HFFc6 (cell line): Measurements from ENCODE around the gene TRAFD1. TPM values are rescaled to one million over a fixed set of nuclear protein-coding genes. Genes with fewer than 3 reads are reported as not detected.
"Not testable (repeated sequence)": the region's sequence is repeated elsewhere in the genome, so short reads cannot be mapped to it uniquely, and the experiment has no call there.

ENCODE experiments used
- DNase-seq: peaks from one replicate; pipeline ENCODE4 v3.0.0-alpha.2; 2018
- H3K27ac Mint-ChIP-seq: 2 replicates; pipeline ENCODE4 v1.8.0; 2020; ENCODE audit warnings: mild to moderate bottlenecking, mixed read lengths
- H3K27me3 Mint-ChIP-seq: 2 replicates; pipeline ENCODE4 v1.8.0; 2021; ENCODE audit warnings: mild to moderate bottlenecking, moderate library complexity, mixed read lengths; ENCODE audit not compliant: insufficient read depth
- H3K36me3 Mint-ChIP-seq: 2 replicates; pipeline ENCODE4 v1.8.0; 2021; ENCODE audit warnings: low read depth, mixed read lengths
- H3K4me1 Mint-ChIP-seq: 2 replicates; pipeline ENCODE4 v1.8.0; 2020; ENCODE audit warnings: low read depth, mixed read lengths
- H3K4me3 Mint-ChIP-seq: 2 replicates; pipeline ENCODE4 v1.8.0; 2020; ENCODE audit warnings: mild to moderate bottlenecking, moderate library complexity, mixed read lengths
- H3K9me3 Mint-ChIP-seq: 2 replicates; pipeline ENCODE4 v1.8.0; 2020; ENCODE audit warnings: mild to moderate bottlenecking, mixed read lengths
- total RNA-seq, 6 experiments: library from RNA; stranded (reverse); fragmentation: NEBNext Ultra II Directional; extraction: Animal tissue kit (Norgen Biotek cat#: 25700); gene quantifications; 2 replicates in 1 of 6; 3 replicates in 5 of 6; pipeline ENCODE4 v1.2.3, GENCODE V29; 2021
- TF ChIP-seq, protein P1 (sequence below): fragments of 200-600 bp; sonication (generic); IDR thresholded peaks from 2 replicates; pipeline ENCODE4 v1.5.0; 2021; ENCODE audit warnings: antibody characterized with exemption, mild to moderate bottlenecking

TRAFD1 gene
- total RNA-seq, 6 experiments from 2014 or later, result 22.8 to 25.1 (median 24.0) TPM

DNA sequence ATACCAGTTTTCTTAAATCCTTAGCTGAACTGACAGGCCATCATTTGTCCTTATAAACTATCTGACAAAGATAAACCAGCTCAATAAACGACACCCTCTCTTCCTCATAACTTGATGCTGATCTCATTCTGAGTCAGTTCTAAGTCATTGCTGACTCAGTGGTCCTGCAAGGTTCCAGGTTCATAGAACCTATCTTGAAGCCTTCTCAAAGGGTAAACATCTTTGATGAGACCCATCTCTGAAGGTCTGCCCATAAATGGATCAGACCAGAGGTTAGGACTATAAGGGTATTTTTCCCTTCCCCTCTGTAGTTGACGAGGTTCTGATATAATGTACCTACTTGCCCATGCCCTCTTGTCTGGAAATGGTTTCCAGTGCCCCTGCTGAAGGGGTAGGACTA lies 28.7 kb upstream of the TRAFD1 start:
- peaks cover 46% of the 10 kb centered on the region for H3K36me3 Mint-ChIP-seq
- DNase-seq, result peak; percentile 76
- no peaks in the 10 kb centered on the region for H3K9me3 Mint-ChIP-seq
- no peaks in the 10 kb centered on the region for H3K27me3 Mint-ChIP-seq
- H3K4me1 Mint-ChIP-seq, result peaks cover 39% of the 10 kb centered on the region
- H3K4me3 Mint-ChIP-seq, result peak overlapping the region; percentile 23
- peak overlapping the region; percentile 83 for H3K27ac Mint-ChIP-seq
- TF ChIP-seq, protein P1, sequence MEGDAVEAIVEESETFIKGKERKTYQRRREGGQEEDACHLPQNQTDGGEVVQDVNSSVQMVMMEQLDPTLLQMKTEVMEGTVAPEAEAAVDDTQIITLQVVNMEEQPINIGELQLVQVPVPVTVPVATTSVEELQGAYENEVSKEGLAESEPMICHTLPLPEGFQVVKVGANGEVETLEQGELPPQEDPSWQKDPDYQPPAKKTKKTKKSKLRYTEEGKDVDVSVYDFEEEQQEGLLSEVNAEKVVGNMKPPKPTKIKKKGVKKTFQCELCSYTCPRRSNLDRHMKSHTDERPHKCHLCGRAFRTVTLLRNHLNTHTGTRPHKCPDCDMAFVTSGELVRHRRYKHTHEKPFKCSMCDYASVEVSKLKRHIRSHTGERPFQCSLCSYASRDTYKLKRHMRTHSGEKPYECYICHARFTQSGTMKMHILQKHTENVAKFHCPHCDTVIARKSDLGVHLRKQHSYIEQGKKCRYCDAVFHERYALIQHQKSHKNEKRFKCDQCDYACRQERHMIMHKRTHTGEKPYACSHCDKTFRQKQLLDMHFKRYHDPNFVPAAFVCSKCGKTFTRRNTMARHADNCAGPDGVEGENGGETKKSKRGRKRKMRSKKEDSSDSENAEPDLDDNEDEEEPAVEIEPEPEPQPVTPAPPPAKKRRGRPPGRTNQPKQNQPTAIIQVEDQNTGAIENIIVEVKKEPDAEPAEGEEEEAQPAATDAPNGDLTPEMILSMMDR, result no peak

DNA sequence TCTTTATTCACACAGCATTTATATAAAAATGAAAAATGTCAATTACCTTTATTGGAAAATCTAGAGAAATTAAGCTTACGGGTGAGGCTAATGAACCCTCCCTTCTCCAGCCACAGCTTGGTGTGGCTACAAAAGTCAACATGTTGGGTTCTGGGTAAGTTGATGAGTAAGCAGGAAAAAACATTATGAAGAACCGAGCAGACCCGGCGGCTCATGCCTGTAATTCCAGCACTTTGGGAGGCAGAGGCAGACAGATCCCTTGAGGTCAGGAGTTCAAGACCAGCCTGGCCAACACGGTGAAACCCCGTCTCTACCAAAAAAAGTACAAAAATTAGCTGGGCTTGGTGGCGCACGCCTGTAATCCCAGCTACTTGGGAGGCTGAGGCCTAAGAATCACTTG lies 27.7 kb upstream of the TRAFD1 start:
- TF ChIP-seq, protein P1, result no peak
- Mint-ChIP-seq H3K27me3 (no peaks in the 10 kb centered on the region), H3K36me3 (peaks cover 48% of the 10 kb centered on the region), H3K27ac (peak overlapping the region; percentile 38), H3K4me3 (no peak overlapping the region), H3K9me3 (no peaks in the 10 kb centered on the region), H3K4me1 (peaks cover 39% of the 10 kb centered on the region)
- DNase-seq, result no peak

DNA sequence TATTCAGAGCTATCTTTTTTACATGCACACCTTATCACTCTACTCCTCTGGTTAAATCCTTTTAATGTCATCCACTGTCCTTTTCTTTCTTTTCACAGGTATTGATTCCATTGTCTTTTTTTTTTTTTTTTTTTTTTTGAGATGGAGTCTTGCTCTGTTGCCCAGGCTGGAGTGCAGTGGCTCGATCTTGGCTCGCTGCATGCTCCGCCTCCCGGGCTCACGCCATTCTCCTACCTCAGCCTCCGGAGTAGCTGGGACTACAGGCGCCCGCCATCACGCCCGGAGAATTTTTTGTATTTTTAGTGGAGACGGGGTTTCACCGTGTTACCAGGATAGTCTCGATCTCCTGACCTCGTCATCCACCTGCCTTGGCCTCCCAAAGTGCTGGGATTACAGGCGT lies 24.9 kb upstream of the TRAFD1 start:
- not testable (repeated sequence) for H3K27me3 Mint-ChIP-seq, DNase-seq, H3K9me3 Mint-ChIP-seq, H3K27ac Mint-ChIP-seq, H3K4me3 Mint-ChIP-seq
- H3K36me3 Mint-ChIP-seq, result peaks cover 43% of the 10 kb centered on the region
- H3K4me1 Mint-ChIP-seq, result peaks cover 49% of the 10 kb centered on the region

DNA sequence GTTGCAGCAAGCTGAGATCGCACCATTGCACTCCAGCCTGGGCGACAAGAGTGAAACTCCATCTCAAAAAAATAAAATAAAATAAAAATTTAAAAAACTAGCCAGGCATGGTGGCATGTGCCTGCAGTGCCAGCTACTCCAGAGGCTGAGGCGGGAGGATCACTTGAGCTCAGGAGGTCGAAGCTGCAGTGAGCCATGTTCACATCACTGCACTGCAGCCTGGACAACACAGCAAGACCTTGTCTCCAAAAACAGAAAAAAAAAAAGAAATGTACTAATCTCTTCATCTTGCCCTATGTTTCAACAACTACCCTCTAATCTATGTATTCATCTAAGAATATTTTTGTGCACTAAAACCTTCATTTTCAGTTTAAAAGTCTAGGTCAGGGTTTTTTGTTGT lies 23.2 kb upstream of the TRAFD1 start:
- Mint-ChIP-seq H3K9me3 (no peaks in the 10 kb centered on the region), H3K36me3 (peaks cover 45% of the 10 kb centered on the region), H3K27ac (no peak overlapping the region), H3K4me1 (peaks cover 49% of the 10 kb centered on the region), H3K4me3 (peak overlapping the region; percentile 17; the same call in 1 of the 2 replicates), H3K27me3 (no peaks in the 10 kb centered on the region)
- no peak for DNase-seq
- TF ChIP-seq, protein P1, result no peak

DNA sequence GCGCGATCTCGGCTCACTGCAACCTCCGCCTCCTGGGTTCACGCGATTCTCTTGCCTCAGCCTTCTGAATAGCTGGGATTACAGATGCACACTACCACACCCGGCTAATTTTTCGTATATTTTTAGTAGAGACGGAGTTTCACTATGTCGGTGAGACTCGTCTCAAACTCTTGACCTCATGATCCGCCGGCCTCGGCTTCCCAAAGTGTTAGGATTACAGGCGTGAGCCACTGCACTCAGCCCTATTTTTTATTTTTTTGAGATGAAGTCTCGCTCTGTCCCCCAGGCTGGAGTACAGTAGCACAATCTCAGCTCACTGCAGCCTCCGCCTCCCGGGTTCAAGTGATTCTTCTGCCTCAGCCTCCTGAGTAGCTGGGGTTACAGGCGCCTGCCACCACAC lies 22.6 kb upstream of the TRAFD1 start:
- peaks cover 51% of the 10 kb centered on the region for H3K4me1 Mint-ChIP-seq
- H3K36me3 Mint-ChIP-seq, result peaks cover 45% of the 10 kb centered on the region
- H3K4me3 Mint-ChIP-seq, H3K27me3 Mint-ChIP-seq, H3K27ac Mint-ChIP-seq, H3K9me3 Mint-ChIP-seq, DNase-seq: not testable (repeated sequence)

DNA sequence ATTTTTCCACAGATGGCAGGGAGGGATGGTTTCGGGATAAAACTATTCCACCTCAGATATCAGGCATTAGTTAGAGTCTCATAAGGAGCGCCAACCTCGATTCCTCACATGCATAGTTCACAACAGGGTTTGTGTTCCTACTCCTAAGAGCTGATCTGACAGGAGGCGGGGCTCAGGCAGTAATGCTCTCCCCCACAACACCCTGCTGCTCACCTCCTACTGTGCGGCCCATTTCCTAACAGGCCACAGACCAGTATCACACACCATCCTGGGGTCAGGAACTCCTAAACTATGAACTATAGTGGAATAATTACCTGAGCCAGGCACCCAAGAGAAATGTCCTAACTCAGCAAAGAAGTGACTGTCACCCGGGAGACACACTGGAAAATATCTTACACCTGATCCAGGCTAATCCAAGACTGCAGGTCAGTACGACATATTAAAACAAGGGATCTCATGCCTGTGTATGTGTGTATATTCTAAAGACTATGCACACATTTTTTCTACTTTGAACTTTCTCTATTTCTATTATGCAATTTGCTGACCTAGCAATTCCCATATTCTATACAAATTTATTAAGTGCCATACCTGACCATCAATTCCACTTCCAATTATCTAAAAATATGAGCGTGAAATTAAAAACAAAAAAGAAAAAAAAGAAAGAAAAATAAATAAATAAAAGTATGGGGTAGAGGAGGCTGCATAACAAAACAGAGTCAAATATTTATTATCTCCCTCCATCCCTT lies 21.4 kb upstream of the TRAFD1 start:
- peaks cover 39% of the 10 kb centered on the region for H3K36me3 Mint-ChIP-seq
- peaks cover 42% of the 10 kb centered on the region for H3K4me1 Mint-ChIP-seq
- DNase-seq, result no peak
- H3K27ac Mint-ChIP-seq, result no peak overlapping the region
- no peak overlapping the region for H3K4me3 Mint-ChIP-seq
- TF ChIP-seq, protein P1, result no peak
- H3K9me3 Mint-ChIP-seq, result no peaks in the 10 kb centered on the region
- H3K27me3 Mint-ChIP-seq, result no peaks in the 10 kb centered on the region; the same call in 1 of the 2 replicates
